GM23248 (cell line): ENCODE measurements around the gene SHB. TPM values are rescaled to one million over a fixed set of nuclear protein-coding genes. Genes with fewer than 3 reads are reported as not detected.

Experiments used
- DNase-seq: peaks from one replicate; pipeline ENCODE4 v3.0.0-alpha.2; 2015
- H2AFZ ChIP-seq: fragments of 200-600 bp; sonication (generic); 2 replicates; pipeline ENCODE4 v1.6.1; 2016; ENCODE audit warnings: antibody characterized with exemption
- H3F3A ChIP-seq: fragments of 200-600 bp; sonication (generic); 2 replicates; pipeline ENCODE4 v1.6.1; 2016; ENCODE audit warnings: mild to moderate bottlenecking, antibody characterized with exemption, mixed run types; ENCODE audit not compliant: insufficient read depth
- H3K27ac ChIP-seq: fragments of 200-600 bp; sonication (generic); 2 replicates; pipeline ENCODE4 v1.5.1; 2016; ENCODE audit warnings: mild to moderate bottlenecking
- H3K27me3 ChIP-seq: fragments of 200-600 bp; sonication (generic); replicated peaks from 2 replicates; pipeline ENCODE4 v1.6.1; 2016; ENCODE audit warnings: mild to moderate bottlenecking; ENCODE audit not compliant: insufficient read depth
- H3K36me3 ChIP-seq: fragments of 200-600 bp; sonication (generic); 2 replicates; pipeline ENCODE4 v1.6.1; 2016; ENCODE audit warnings: low read depth, mild to moderate bottlenecking
- H3K4me1 ChIP-seq: fragments of 200-600 bp; sonication (generic); 2 replicates; pipeline ENCODE4 v1.6.1; 2016; ENCODE audit warnings: mild to moderate bottlenecking; ENCODE audit not compliant: insufficient read depth
- H3K4me2 ChIP-seq: fragments of 200-600 bp; sonication (generic); one replicate; pipeline ENCODE4 v1.6.1; 2016; ENCODE audit warnings: mild to moderate bottlenecking; ENCODE audit not compliant: unreplicated experiment
- H3K4me3 ChIP-seq: fragments of 200-600 bp; sonication (generic); 2 replicates; pipeline ENCODE4 v1.5.1; 2016; ENCODE audit warnings: mild to moderate bottlenecking
- H3K79me2 ChIP-seq: fragments of 200-600 bp; sonication (generic); 2 replicates; pipeline ENCODE4 v1.6.1; 2016; ENCODE audit warnings: mild to moderate bottlenecking; ENCODE audit not compliant: insufficient read depth
- H3K9ac ChIP-seq: fragments of 200-600 bp; sonication (generic); 2 replicates; pipeline ENCODE4 v1.6.1; 2016; ENCODE audit warnings: mild to moderate bottlenecking
- H3K9me2 ChIP-seq: fragments of 200-600 bp; sonication (generic); 2 replicates; pipeline ENCODE4 v1.6.1; 2016; ENCODE audit warnings: mixed run types, mild to moderate bottlenecking, moderate library complexity; ENCODE audit not compliant: insufficient read depth
- H3K9me3 ChIP-seq: fragments of 200-600 bp; sonication (generic); one replicate; pipeline ENCODE4 v1.6.1; 2017; ENCODE audit warnings: low read depth
- H4K20me1 ChIP-seq: fragments of 200-600 bp; sonication (generic); 2 replicates; pipeline ENCODE4 v1.6.0; 2016; ENCODE audit not compliant: insufficient read depth
- EZH2 ChIP-seq: fragments of 200-600 bp; sonication (generic); IDR thresholded peaks from 2 replicates; pipeline ENCODE4 v1.6.1; 2018; ENCODE audit warnings: antibody characterized with exemption, mild to moderate bottlenecking; ENCODE audit not compliant: insufficient read depth, poor library complexity, severe bottlenecking
- EZH2phosphoT487 ChIP-seq: fragments of 200-600 bp; sonication (generic); IDR thresholded peaks from 2 replicates; pipeline ENCODE4 v1.6.1; 2018; ENCODE audit warnings: antibody characterized with exemption, moderate library complexity, mild to moderate bottlenecking, low read depth; ENCODE audit not compliant: insufficient read depth
- WGBS, 2 experiments: methylation state at CpG; one replicate each; pipeline ENCODE4 v1.1.6; 2015 to 2017; ENCODE audit warnings: low lambda C conversion rate in 2 of 2, low coverage in 1 of 2; ENCODE audit errors: missing lambda C conversion rate in 2 of 2; 5-methylcytosine and 5-hydroxymethylcytosine counted together
- in situ Hi-C: fragments of 300-500 bp; cut with MboI; formaldehyde crosslinking; loops from 2 replicates; pipeline ENCODE4 v1.15.0; 2020
- polyA plus RNA-seq: library from polyadenylated mRNA; unstranded; fragments of >200 nt; fragmentation: Nextera tagmentation; extraction: Ambion mirVana; gene quantifications from 2 replicates; pipeline ENCODE4 v1.2.1, GENCODE V29; 2016
- total RNA-seq: library from RNA; depleted of rRNA; stranded (reverse); fragments of >200 nt; shearing (Covaris generic); gene quantifications from 2 replicates; pipeline ENCODE4 v1.2.3, GENCODE V29; 2014

Gene SHB
- total and polyA plus RNA-seq, 2 experiments from 2014 or later: 3.9 to 11.1 TPM

GRCh38 chr9:38035873-38036272, 33.2 kb downstream of the SHB start:
- DNase-seq: peak; percentile 92
- in situ Hi-C loops: no loop called here
- no peaks in the 10 kb centered on the region for H3K27me3 ChIP-seq
- TF ChIP-seq EZH2 (no peak), EZH2phosphoT487 (no peak)
- H3K9me3 ChIP-seq: no peaks in the 10 kb centered on the region
- peaks cover 26% of the 10 kb centered on the region for H3F3A ChIP-seq
- H3K9ac ChIP-seq: peak overlapping the region; percentile 78
- no peaks in the 10 kb centered on the region for H3K9me2 ChIP-seq
- H3K79me2 ChIP-seq: peaks cover 91% of the 10 kb centered on the region
- H3K27ac ChIP-seq: peak overlapping the region; percentile 96
- peak overlapping the region; percentile 20; the same call in 1 of the 2 replicates for H3K4me3 ChIP-seq
- no peak overlapping the region for H2AFZ ChIP-seq
- peak overlapping the region; percentile 72 for H3K4me2 ChIP-seq
- H3K4me1 ChIP-seq: peaks cover 45% of the 10 kb centered on the region
- WGBS, 2 experiments: 3 to 6% methylated on average over 8 of the region's 8 CpGs
- no peaks in the 10 kb centered on the region for H3K36me3 ChIP-seq
- no peaks in the 10 kb centered on the region for H4K20me1 ChIP-seq

- Histone ChIP-seq H3K27me3 (no peaks in the 10 kb centered on the region), H2AFZ (no peak overlapping the region), H3K27ac (no peak overlapping the region), H3K9me2 (no peaks in the 10 kb centered on the region), H3K4me3 (no peak overlapping the region), H4K20me1 (no peaks in the 10 kb centered on the region), H3K9me3 (no peaks in the 10 kb centered on the region), H3K36me3 (no peaks in the 10 kb centered on the region), H3K79me2 (peaks cover 91% of the 10 kb centered on the region), H3K4me2 (no peak overlapping the region), H3F3A (peaks cover 26% of the 10 kb centered on the region), H3K9ac (no peak overlapping the region), H3K4me1 (peaks cover 38% of the 10 kb centered on the region)
- in situ Hi-C loops: no loop called here
- 98 to 100% methylated on average over 8 of the region's 8 CpGs for WGBS, 2 experiments
- TF ChIP-seq EZH2phosphoT487: no peak
- no peak for DNase-seq
Measured at GRCh38 chr9:38033941-38034340, 35.1 kb downstream of the SHB start.

GRCh38 chr9:38032266-38033110, 36.5 kb downstream of the SHB start:
- TF ChIP-seq EZH2phosphoT487: no peak
- no peak for TF ChIP-seq EZH2
- 78 to 83% methylated on average over 13 of the region's 13 CpGs for WGBS, 2 experiments

GRCh38 chr9:38031594-38031993, 37.4 kb downstream of the SHB start:
- H3K9me3 ChIP-seq: no peaks in the 10 kb centered on the region
- H3K4me2 ChIP-seq: no peak overlapping the region
- no peak overlapping the region for H3K27ac ChIP-seq
- peaks cover 25% of the 10 kb centered on the region for H3F3A ChIP-seq
- H3K4me1 ChIP-seq: peaks cover 27% of the 10 kb centered on the region
- no peaks in the 10 kb centered on the region for H3K36me3 ChIP-seq
- no peaks in the 10 kb centered on the region for H3K27me3 ChIP-seq
- no peak overlapping the region for H2AFZ ChIP-seq
- in situ Hi-C loops: no loop called here
- 96 to 99% methylated on average over 4 of the region's 4 CpGs for whole genome bisulfite sequencing, 2 experiments
- H3K79me2 ChIP-seq: peaks cover 91% of the 10 kb centered on the region
- H3K9ac ChIP-seq: no peak overlapping the region
- no peaks in the 10 kb centered on the region for H3K9me2 ChIP-seq
- no peak overlapping the region for H3K4me3 ChIP-seq
- TF ChIP-seq EZH2phosphoT487: no peak
- no peak for TF ChIP-seq EZH2
- no peaks in the 10 kb centered on the region for H4K20me1 ChIP-seq
- no peak for DNase-seq

More at GRCh38 chr9:38032266-38033110, 36.5 kb downstream of the SHB start:
- peaks cover 91% of the 10 kb centered on the region for H3K79me2 ChIP-seq
- no peaks in the 10 kb centered on the region for H4K20me1 ChIP-seq
- H3K27ac ChIP-seq: no peak overlapping the region
- DNase-seq: peak; percentile 38
- H3K36me3 ChIP-seq: no peaks in the 10 kb centered on the region
- in situ Hi-C loops: no loop called here
- no peak overlapping the region for H3K4me3 ChIP-seq
- H3F3A ChIP-seq: peaks cover 25% of the 10 kb centered on the region
- H2AFZ ChIP-seq: no peak overlapping the region
- peaks cover 27% of the 10 kb centered on the region for H3K4me1 ChIP-seq
- no peak overlapping the region for H3K4me2 ChIP-seq
- H3K9me3 ChIP-seq: no peaks in the 10 kb centered on the region
- H3K27me3 ChIP-seq: no peaks in the 10 kb centered on the region
- H3K9me2 ChIP-seq: no peaks in the 10 kb centered on the region
- no peak overlapping the region for H3K9ac ChIP-seq
